ENCODE results near the gene TCF25. TPM values are rescaled to one million over a fixed set of nuclear protein-coding genes. Genes with fewer than 3 reads are reported as not detected.

Gene TCF25
- total and polyA plus RNA-seq, 8 donors = 147 to 189 (median 160) TPM

GRCh38 chr16:89855986-89856385 lies 17.4 kb upstream of the TCF25 start:
- ATAC-seq (no peak), DNase-seq (no peak)
- Histone ChIP-seq H3K36me3 (no peaks in the 10 kb centered on the region), H3K4me3 (no peak overlapping the region), H3K27me3 (no peaks in the 10 kb centered on the region), H3K4me1 (no peaks in the 10 kb centered on the region), H3K27ac (no peak overlapping the region), H3K9me3 (no peaks in the 10 kb centered on the region)
- intact Hi-C loops (cut with DNase I) = no loop called here
- no peak for TF ChIP-seq CTCF (IDR thresholded peaks at IDR 0.05)

GRCh38 chr16:89858973-89859614 lies 14.3 kb upstream of the TCF25 start:
- no peak overlapping the region for H3K4me3 ChIP-seq
- no peak overlapping the region for H3K27ac ChIP-seq
- no peak for TF ChIP-seq CTCF (IDR thresholded peaks at IDR 0.05)
- peaks cover 8 to 19% of the 10 kb centered on the region in 2 donors for H3K4me1 ChIP-seq
- H3K27me3 ChIP-seq = no peaks in the 10 kb centered on the region
- no peak for ATAC-seq
- no peak for DNase-seq
- no peaks in the 10 kb centered on the region for H3K9me3 ChIP-seq
- H3K36me3 ChIP-seq = no peaks in the 10 kb centered on the region
- intact Hi-C loops (cut with DNase I) = no loop called here

- intact Hi-C loops (cut with DNase I) = loop anchor here (5.0 to 10.0 kb wide), 2 partner anchors 105 to 147 kb away; no protein-coding TSS in a partner anchor
- Histone ChIP-seq H3K27me3 (no peaks in the 10 kb centered on the region), H3K36me3 (no peaks in the 10 kb centered on the region), H3K4me1 (peaks cover 11 to 24% of the 10 kb centered on the region in 2 donors), H3K27ac (no peak overlapping the region), H3K4me3 (no peak overlapping the region), H3K9me3 (no peaks in the 10 kb centered on the region)
- TF ChIP-seq CTCF (IDR thresholded peaks at IDR 0.05) = no peak
- DNase-seq = no peak
- ATAC-seq = no peak
These were observed 13.8 kb upstream of the TCF25 start for GRCh38 chr16:89859615-89860007.

GRCh38 chr16:89860747-89861304 lies 12.6 kb upstream of the TCF25 start:
- ATAC-seq (peak; percentile 91), DNase-seq (peak in 3 of 4 donors; percentile 60 to 93 (median 67))
- no peaks in the 10 kb centered on the region for H3K27me3 ChIP-seq
- H3K4me3 ChIP-seq = no peak overlapping the region
- TF ChIP-seq CTCF (IDR thresholded peaks at IDR 0.05) = peak; percentile 95
- H3K27ac ChIP-seq = no peak overlapping the region
- H3K9me3 ChIP-seq = no peaks in the 10 kb centered on the region
- intact Hi-C loops (cut with DNase I) = loop anchor here (5.0 to 10.0 kb wide), 2 partner anchors 106 to 149 kb away; no protein-coding TSS in a partner anchor
- no peaks in the 10 kb centered on the region for H3K36me3 ChIP-seq
- peaks cover 11 to 30% of the 10 kb centered on the region in 2 donors for H3K4me1 ChIP-seq

GRCh38 chr16:89861648-89862047 lies 11.7 kb upstream of the TCF25 start:
- Histone ChIP-seq H3K4me1 (peaks cover 11 to 30% of the 10 kb centered on the region in 2 donors), H3K27me3 (no peaks in the 10 kb centered on the region), H3K4me3 (no peak overlapping the region), H3K36me3 (no peaks in the 10 kb centered on the region), H3K9me3 (no peaks in the 10 kb centered on the region), H3K27ac (no peak overlapping the region)
- intact Hi-C loops (cut with DNase I) = loop anchor here (5.0 to 10.0 kb wide), 2 partner anchors 107 to 149 kb away; no protein-coding TSS in a partner anchor
- DNase-seq (no peak), ATAC-seq (no peak)
- TF ChIP-seq CTCF (IDR thresholded peaks at IDR 0.05) = no peak
